GM12865 (cell line): ENCODE data around the gene UCP3.

Experiments used
- DNase-seq: peaks from one replicate; pipeline ENCODE4 v3.0.0; 2010; ENCODE audit warnings: low read depth
- H3K4me3 ChIP-seq: 2 replicates; pipeline ENCODE4 v1.5.1; 2011; ENCODE audit warnings: mild to moderate bottlenecking, low read depth, low read length, control low read depth
- CTCF ChIP-seq: IDR thresholded peaks from 2 replicates; pipeline ENCODE4 v1.5.1; 2011; ENCODE audit warnings: low read length, control low read depth, low read depth, inconsistent platforms; ENCODE audit not compliant: insufficient read depth; ENCODE audit errors: missing control alignments

The UCP3 gene

GRCh38 chr11:74019104-74019738, 10.3 kb upstream of the UCP3 start:
- H3K4me3 ChIP-seq = no peak overlapping the region
- no peak for TF ChIP-seq CTCF
- no peak for DNase-seq

GRCh38 chr11:74018331-74019005, 9.6 kb upstream of the UCP3 start:
- no peak overlapping the region for H3K4me3 ChIP-seq
- DNase-seq = no peak
- no peak for TF ChIP-seq CTCF

- no peak overlapping the region for H3K4me3 ChIP-seq
- DNase-seq = no peak
- TF ChIP-seq CTCF = no peak
Measured at GRCh38 chr11:74017631-74018030, 8.7 kb upstream of the UCP3 start.

GRCh38 chr11:74015919-74016684, 7.2 kb upstream of the UCP3 start:
- TF ChIP-seq CTCF = no peak
- no peak for DNase-seq
- no peak overlapping the region for H3K4me3 ChIP-seq

- DNase-seq = no peak
- no peak overlapping the region for H3K4me3 ChIP-seq
Measured at GRCh38 chr11:74014880-74015279, 6.0 kb upstream of the UCP3 start.

GRCh38 chr11:74013141-74013540, 4.3 kb upstream of the UCP3 start:
- TF ChIP-seq CTCF = no peak
- DNase-seq = no peak

More at GRCh38 chr11:74014880-74015279, 6.0 kb upstream of the UCP3 start:
- no peak for TF ChIP-seq CTCF

More at GRCh38 chr11:74013141-74013540, 4.3 kb upstream of the UCP3 start:
- no peak overlapping the region for H3K4me3 ChIP-seq
